ENCODE results near the gene MYO1C.

GRCh38 chr17:1474402-1475189 is 17.9 kb downstream of the MYO1C start:
- TF ChIP-seq SNAI2 (CRISPR knock-in tag; IDR thresholded peaks at IDR 0.05) (no peak), PPARA (CRISPR knock-in tag; IDR thresholded peaks at IDR 0.05; ENCODE audit: borderline replicate concordance) (no peak), RARB (CRISPR knock-in tag; IDR thresholded peaks at IDR 0.05) (no peak), ZNF8 (CRISPR knock-in tag; IDR thresholded peaks at IDR 0.05) (no peak), ARNTL (CRISPR knock-in tag; IDR thresholded peaks at IDR 0.05; ENCODE audit: borderline replicate concordance, low read depth) (no peak), BACH2 (CRISPR knock-in tag; IDR thresholded peaks at IDR 0.05; ENCODE audit: borderline replicate concordance) (no peak), ZFP3 (CRISPR knock-in tag; IDR thresholded peaks at IDR 0.05) (no peak), ZNF565 (CRISPR knock-in tag; conservative IDR thresholded peaks at IDR 0.05; ENCODE audit: low read depth) (no peak), ZNF70 (CRISPR knock-in tag; IDR thresholded peaks at IDR 0.05) (no peak), OSR1 (CRISPR knock-in tag; IDR thresholded peaks at IDR 0.05) (no peak)
- TF ChIP-seq, protein P1, sequence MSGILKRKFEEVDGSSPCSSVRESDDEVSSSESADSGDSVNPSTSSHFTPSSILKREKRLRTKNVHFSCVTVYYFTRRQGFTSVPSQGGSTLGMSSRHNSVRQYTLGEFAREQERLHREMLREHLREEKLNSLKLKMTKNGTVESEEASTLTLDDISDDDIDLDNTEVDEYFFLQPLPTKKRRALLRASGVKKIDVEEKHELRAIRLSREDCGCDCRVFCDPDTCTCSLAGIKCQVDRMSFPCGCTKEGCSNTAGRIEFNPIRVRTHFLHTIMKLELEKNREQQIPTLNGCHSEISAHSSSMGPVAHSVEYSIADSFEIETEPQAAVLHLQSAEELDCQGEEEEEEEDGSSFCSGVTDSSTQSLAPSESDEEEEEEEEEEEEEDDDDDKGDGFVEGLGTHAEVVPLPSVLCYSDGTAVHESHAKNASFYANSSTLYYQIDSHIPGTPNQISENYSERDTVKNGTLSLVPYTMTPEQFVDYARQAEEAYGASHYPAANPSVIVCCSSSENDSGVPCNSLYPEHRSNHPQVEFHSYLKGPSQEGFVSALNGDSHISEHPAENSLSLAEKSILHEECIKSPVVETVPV (CRISPR knock-in tag; IDR thresholded peaks at IDR 0.05), result no peak

Data from SK-N-SH treated with all-trans-retinoic acid at 6 μM for 48 hours (cell line).